ENCODE results near the gene DNAJC5.
"Not testable (repeated sequence)": the region's sequence is repeated elsewhere in the genome, so short reads cannot be mapped to it uniquely, and the experiment has no call there.

The DNAJC5 gene

GRCh38 chr20:63861981-63862901 lies 32.7 kb upstream of the DNAJC5 start:
- DNase-seq: no peak

GRCh38 chr20:63863021-63863797 lies 31.7 kb upstream of the DNAJC5 start:
- DNase-seq: no peak

GRCh38 chr20:63863798-63864544 lies 31.0 kb upstream of the DNAJC5 start:
- no peak for DNase-seq

GRCh38 chr20:63864545-63864977 lies 30.4 kb upstream of the DNAJC5 start:
- DNase-seq: no peak

- DNase-seq: peak; percentile 95
Measured at GRCh38 chr20:63864978-63865640, 29.8 kb upstream of the DNAJC5 start, which contains the start of gene TPD52L2. Gene TPD52L2, plus strand, starts transcription at chr20:63865270. Its CDS starts 96 bp downstream, at chr20:63865366.

GRCh38 chr20:63867042-63867441 lies 27.9 kb upstream of the DNAJC5 start:
- not testable (repeated sequence) for DNase-seq

- DNase-seq: no peak
Measured at GRCh38 chr20:63868264-63868663, 26.7 kb upstream of the DNAJC5 start.

GRCh38 chr20:63873477-63873971 lies 21.4 kb upstream of the DNAJC5 start:
- no peak for DNase-seq

- not testable (repeated sequence) for DNase-seq
Measured at GRCh38 chr20:63874241-63874640, 20.7 kb upstream of the DNAJC5 start.

- DNase-seq: no peak
Measured at GRCh38 chr20:63876489-63877036, 18.4 kb upstream of the DNAJC5 start.

- no peak for DNase-seq
Measured at GRCh38 chr20:63877755-63878470, 17.0 kb upstream of the DNAJC5 start.

GRCh38 chr20:63878899-63879663 lies 15.8 kb upstream of the DNAJC5 start:
- no peak for DNase-seq

GRCh38 chr20:63880901-63881300 lies 14.0 kb upstream of the DNAJC5 start:
- DNase-seq: not testable (repeated sequence)

GRCh38 chr20:63881451-63882226 lies 13.3 kb upstream of the DNAJC5 start:
- DNase-seq: no peak

- DNase-seq: no peak
Measured at GRCh38 chr20:63882257-63883200, 12.4 kb upstream of the DNAJC5 start.

GRCh38 chr20:63883201-63883593 lies 11.7 kb upstream of the DNAJC5 start:
- DNase-seq: no peak

- no peak for DNase-seq
Measured at GRCh38 chr20:63884506-63885263, 10.2 kb upstream of the DNAJC5 start.
